Colonic mucosa (tissue), 4 donors: ENCODE measurements around the gene NDC80. TPM values are rescaled to one million over a fixed set of nuclear protein-coding genes. Genes with fewer than 3 reads are reported as not detected.

ENCODE experiments used
- DNase-seq: peaks from one replicate; pipeline ENCODE4 v3.0.0-alpha.2; 2020
- H3K27ac ChIP-seq: fragments of 200-600 bp; one replicate; pipeline ENCODE4 v1.8.0; 2021
- H3K27me3 ChIP-seq: fragments of 200-600 bp; one replicate; pipeline ENCODE4 v1.8.0; 2021
- H3K36me3 ChIP-seq: fragments of 200-600 bp; one replicate; pipeline ENCODE4 v1.8.0; 2021
- H3K4me1 ChIP-seq: fragments of 200-600 bp; one replicate; pipeline ENCODE4 v1.8.0; 2021; ENCODE audit warnings: mild to moderate bottlenecking
- H3K4me3 ChIP-seq: fragments of 200-600 bp; one replicate; pipeline ENCODE4 v1.8.0; 2021
- H3K9ac ChIP-seq, 2 donors: one replicate each; pipeline ENCODE4 v1.7.0; 2013; ENCODE audit warnings: control low read depth in 2 of 2, low read depth in 2 of 2, low read length in 2 of 2
- H3K9me3 ChIP-seq: fragments of 200-600 bp; one replicate; pipeline ENCODE4 v1.8.0; 2021
- intact Hi-C: fragments of 100-400 bp; cut with DNase I; formaldehyde crosslinking; loops from one replicate; pipeline ENCODE4 v1.14.1; 2022
- total RNA-seq, 2 donors: library from RNA; stranded (reverse); fragmentation: NEBNext Ultra II Directional in 1 of 2; extraction: Animal tissue kit (Norgen Biotek cat#: 25700) in 1 of 2; gene quantifications; one replicate each; pipeline ENCODE4 v1.2.1, GENCODE V29; 2021
- TF ChIP-seq, protein P1 (sequence below): fragments of 200-600 bp; IDR thresholded peaks from one replicate; pipeline ENCODE4 v1.8.0; 2022; ENCODE audit warnings: antibody characterized with exemption, mild to moderate bottlenecking
- donor health status: healthy.
- donor health status: DM: no; HTN: no; CAD: no.
- donor health status: DM: no; HTN: no; CAD: no.

The NDC80 gene
- total RNA-seq, 2 donors from 2014 or later = 6.8 to 27.6 TPM

DNA sequence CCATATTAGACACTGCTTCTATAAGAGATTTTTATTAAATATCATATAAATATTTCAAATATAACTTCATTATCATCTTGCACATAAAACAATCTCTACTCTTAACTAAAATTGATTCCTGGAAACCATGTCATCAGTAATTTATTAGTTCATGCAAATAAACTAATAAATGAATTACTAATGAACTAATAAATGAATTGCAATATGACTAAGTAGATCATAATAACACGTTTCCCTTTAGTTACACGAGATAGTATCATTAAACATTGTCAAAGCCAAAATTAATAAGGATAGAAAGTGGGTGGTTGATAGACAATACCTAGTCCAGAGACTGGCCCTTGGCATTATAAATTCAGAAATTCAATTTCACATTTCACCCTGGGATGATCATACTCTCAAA is 26.2 kb upstream of the NDC80 start:
- H3K36me3 ChIP-seq = no peaks in the 10 kb centered on the region
- TF ChIP-seq, protein P1, sequence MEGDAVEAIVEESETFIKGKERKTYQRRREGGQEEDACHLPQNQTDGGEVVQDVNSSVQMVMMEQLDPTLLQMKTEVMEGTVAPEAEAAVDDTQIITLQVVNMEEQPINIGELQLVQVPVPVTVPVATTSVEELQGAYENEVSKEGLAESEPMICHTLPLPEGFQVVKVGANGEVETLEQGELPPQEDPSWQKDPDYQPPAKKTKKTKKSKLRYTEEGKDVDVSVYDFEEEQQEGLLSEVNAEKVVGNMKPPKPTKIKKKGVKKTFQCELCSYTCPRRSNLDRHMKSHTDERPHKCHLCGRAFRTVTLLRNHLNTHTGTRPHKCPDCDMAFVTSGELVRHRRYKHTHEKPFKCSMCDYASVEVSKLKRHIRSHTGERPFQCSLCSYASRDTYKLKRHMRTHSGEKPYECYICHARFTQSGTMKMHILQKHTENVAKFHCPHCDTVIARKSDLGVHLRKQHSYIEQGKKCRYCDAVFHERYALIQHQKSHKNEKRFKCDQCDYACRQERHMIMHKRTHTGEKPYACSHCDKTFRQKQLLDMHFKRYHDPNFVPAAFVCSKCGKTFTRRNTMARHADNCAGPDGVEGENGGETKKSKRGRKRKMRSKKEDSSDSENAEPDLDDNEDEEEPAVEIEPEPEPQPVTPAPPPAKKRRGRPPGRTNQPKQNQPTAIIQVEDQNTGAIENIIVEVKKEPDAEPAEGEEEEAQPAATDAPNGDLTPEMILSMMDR = no peak
- no peak overlapping the region for H3K27ac ChIP-seq
- H3K4me3 ChIP-seq = no peak overlapping the region
- H3K27me3 ChIP-seq = no peaks in the 10 kb centered on the region
- no peaks in the 10 kb centered on the region for H3K4me1 ChIP-seq
- no peaks in the 10 kb centered on the region for H3K9me3 ChIP-seq
- no peak for DNase-seq
- H3K9ac ChIP-seq = no peak overlapping the region
- intact Hi-C loops = loop anchor here (5.0 to 10.0 kb wide), 2 partner anchors 960 to 1683 kb away; no protein-coding TSS in a partner anchor

- intact Hi-C loops = loop anchor here (5.0 to 10.0 kb wide), 2 partner anchors 963 to 1685 kb away; no protein-coding TSS in a partner anchor
- Histone ChIP-seq H3K9me3 (no peaks in the 10 kb centered on the region), H3K36me3 (no peaks in the 10 kb centered on the region), H3K27ac (no peak overlapping the region), H3K4me3 (no peak overlapping the region), H3K9ac (no peak overlapping the region), H3K27me3 (no peaks in the 10 kb centered on the region), H3K4me1 (no peaks in the 10 kb centered on the region)
- TF ChIP-seq, protein P1 = peak; percentile 54
- no peak for DNase-seq
These were observed 23.8 kb upstream of the NDC80 start for GRCh38 chr18:2547477-2548087.

GRCh38 chr18:2549462-2549861 is 21.9 kb upstream of the NDC80 start:
- H3K27ac ChIP-seq = no peak overlapping the region
- H3K4me1 ChIP-seq = no peaks in the 10 kb centered on the region
- H3K9ac ChIP-seq = no peak overlapping the region
- H3K36me3 ChIP-seq = no peaks in the 10 kb centered on the region
- TF ChIP-seq, protein P1 = no peak
- no peak overlapping the region for H3K4me3 ChIP-seq
- DNase-seq = no peak
- H3K9me3 ChIP-seq = no peaks in the 10 kb centered on the region
- no peaks in the 10 kb centered on the region for H3K27me3 ChIP-seq
- intact Hi-C loops = loop anchor here (5.0 to 10.0 kb wide), 2 partner anchors 965 to 1687 kb away; no protein-coding TSS in a partner anchor

- Histone ChIP-seq H3K9me3 (no peaks in the 10 kb centered on the region), H3K27me3 (no peaks in the 10 kb centered on the region), H3K9ac (no peak overlapping the region), H3K4me3 (no peak overlapping the region), H3K36me3 (no peaks in the 10 kb centered on the region), H3K4me1 (no peaks in the 10 kb centered on the region), H3K27ac (no peak overlapping the region)
- DNase-seq = no peak
- intact Hi-C loops = no loop called here
- TF ChIP-seq, protein P1 = no peak
These were observed 19.9 kb upstream of the NDC80 start for GRCh38 chr18:2551425-2551824.

DNA sequence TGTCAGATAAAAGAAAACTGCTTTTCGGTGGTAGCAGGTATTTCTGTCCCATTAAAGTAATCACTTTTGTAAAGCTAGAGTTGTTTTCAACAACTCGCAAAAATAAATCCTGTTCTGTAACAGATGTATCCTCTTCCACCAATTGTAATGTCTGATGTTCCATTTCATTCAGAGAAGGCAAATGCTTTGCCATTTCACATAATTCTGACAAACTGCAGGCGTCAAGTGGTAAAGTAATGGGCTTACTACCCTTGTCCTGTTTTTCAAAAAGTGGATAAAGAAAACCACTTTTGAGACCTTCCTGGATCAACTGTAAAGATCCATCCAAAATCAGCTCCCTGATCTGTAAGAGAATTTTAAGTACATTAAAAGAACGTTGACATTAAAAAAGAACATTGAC is 16.7 kb upstream of the NDC80 start:
- no peak for DNase-seq
- no peaks in the 10 kb centered on the region for H3K9me3 ChIP-seq
- H3K4me3 ChIP-seq = no peak overlapping the region
- TF ChIP-seq, protein P1 = no peak
- H3K36me3 ChIP-seq = no peaks in the 10 kb centered on the region
- no peak overlapping the region for H3K9ac ChIP-seq
- no peaks in the 10 kb centered on the region for H3K27me3 ChIP-seq
- intact Hi-C loops = no loop called here
- H3K4me1 ChIP-seq = no peaks in the 10 kb centered on the region
- no peak overlapping the region for H3K27ac ChIP-seq
